Activated CD4-positive, alpha-beta T cell treated with anti-CD3 and anti-CD28 coated beads for 24 hours (primary cell): ENCODE results near the gene H1-8.

Experiments used
- DNase-seq, 2 donors: peaks; one replicate each; pipeline ENCODE4 v3.0.0-alpha.2; 2020; ENCODE audit warnings: low read depth in 2 of 2

H1-8 gene

GRCh38 chr3:129556358-129556695, 13.4 kb downstream of the H1-8 start:
- DNase-seq = no peak

GRCh38 chr3:129556890-129557547, 14.0 kb downstream of the H1-8 start:
- DNase-seq = no peak

- no peak for DNase-seq
These were observed 14.5 kb downstream of the H1-8 start for GRCh38 chr3:129557548-129557894.

GRCh38 chr3:129558081-129558771, 15.3 kb downstream of the H1-8 start:
- no peak for DNase-seq

GRCh38 chr3:129558772-129559564, 16.0 kb downstream of the H1-8 start:
- DNase-seq = no peak

- DNase-seq = no peak
These were observed 16.6 kb downstream of the H1-8 start for GRCh38 chr3:129559565-129560079.

- DNase-seq = no peak
These were observed 17.4 kb downstream of the H1-8 start for GRCh38 chr3:129560269-129560787.

GRCh38 chr3:129560911-129561594, 18.1 kb downstream of the H1-8 start:
- no peak for DNase-seq

GRCh38 chr3:129561619-129562248, 18.8 kb downstream of the H1-8 start:
- DNase-seq = no peak

GRCh38 chr3:129562803-129563202, 19.8 kb downstream of the H1-8 start:
- DNase-seq = no peak

- no peak for DNase-seq
These were observed 20.4 kb downstream of the H1-8 start for GRCh38 chr3:129563332-129563731.

GRCh38 chr3:129563850-129564535, 21.0 kb downstream of the H1-8 start:
- DNase-seq = no peak

GRCh38 chr3:129564981-129565644, 22.1 kb downstream of the H1-8 start:
- DNase-seq = no peak

GRCh38 chr3:129565902-129566301, 22.9 kb downstream of the H1-8 start:
- DNase-seq = no peak

GRCh38 chr3:129567176-129567705, 24.3 kb downstream of the H1-8 start:
- DNase-seq = no peak

- DNase-seq = no peak
These were observed 25.0 kb downstream of the H1-8 start for GRCh38 chr3:129567939-129568338.

GRCh38 chr3:129569856-129570255, 26.9 kb downstream of the H1-8 start:
- DNase-seq = no peak

GRCh38 chr3:129571605-129572547, 28.9 kb downstream of the H1-8 start:
- no peak for DNase-seq

GRCh38 chr3:129572603-129573002, 29.6 kb downstream of the H1-8 start:
- DNase-seq = no peak
